Stimulated activated CD4-positive, alpha-beta T cell treated with anti-CD3 and anti-CD28 coated beads, Interleukin-2, amount 100 ng/mL, for 4 hours (primary cell): ENCODE measurements around the gene SERPINB3.
"Not testable (repeated sequence)": the region's sequence is repeated elsewhere in the genome, so short reads cannot be mapped to it uniquely, and the experiment has no call there.

Experiments used
- DNase-seq: peaks from one replicate; pipeline ENCODE4 v3.0.0-alpha.2; 2020; ENCODE audit warnings: low read depth

The SERPINB3 gene

GRCh38 chr18:63661750-63662149 is at the start of gene SERPINB3:
SERPINB3 (minus strand) TSS chr18:63661893; CDS start chr18:63661216, 677 bp downstream.
- DNase-seq: not testable (repeated sequence)

DNA sequence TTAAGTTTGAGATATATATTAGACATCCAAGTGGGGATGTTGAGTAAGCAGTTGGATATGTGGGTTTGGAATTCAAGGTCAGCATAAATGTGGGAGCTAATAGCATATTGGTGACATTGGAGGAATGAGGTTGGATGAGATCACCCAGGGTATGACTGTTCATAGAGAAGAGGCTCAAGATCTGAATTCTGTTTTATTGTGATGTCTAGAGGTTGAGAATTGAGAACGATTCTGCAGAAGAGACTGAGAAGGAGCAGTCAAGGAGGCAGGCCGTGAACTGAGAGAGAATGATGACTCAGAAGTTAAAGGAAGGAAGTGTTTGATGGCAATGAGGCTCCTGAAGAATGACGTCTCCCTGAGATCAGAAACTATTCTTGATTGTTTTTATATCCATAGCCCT is 47.0 kb upstream of the SERPINB3 start:
- no peak for DNase-seq

DNA sequence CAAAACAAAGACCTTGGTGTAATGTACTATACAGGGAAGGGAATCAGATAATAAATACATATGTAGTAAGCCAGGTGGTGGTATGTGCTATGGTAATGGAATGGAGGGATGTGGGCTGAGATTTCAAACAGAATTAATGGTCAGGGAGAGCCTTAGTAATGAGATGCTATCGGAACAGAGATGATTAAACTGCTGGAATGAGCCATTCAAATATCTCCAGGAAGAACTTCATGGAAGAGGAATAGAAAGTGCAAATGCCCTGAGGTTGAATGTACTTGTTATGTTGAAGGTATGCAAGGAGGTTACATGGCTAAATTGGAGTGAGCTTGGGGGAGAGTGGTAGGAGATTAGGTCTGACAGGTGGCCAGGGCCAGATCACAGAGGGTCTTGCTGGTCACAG is 46.1 kb upstream of the SERPINB3 start:
- no peak for DNase-seq

GRCh38 chr18:63705401-63705800 is 43.7 kb upstream of the SERPINB3 start:
- DNase-seq: no peak

- no peak for DNase-seq
Observed at GRCh38 chr18:63702660-63703059, 41.0 kb upstream of the SERPINB3 start, which contains the start of gene SERPINB11. SERPINB11 (plus strand) TSS chr18:63702960; CDS start chr18:63710194, 7,234 bp downstream.

- DNase-seq: no peak
Observed at GRCh38 chr18:63701952-63702351, 40.3 kb upstream of the SERPINB3 start.

- no peak for DNase-seq
Observed at GRCh38 chr18:63700501-63700900, 38.8 kb upstream of the SERPINB3 start.

GRCh38 chr18:63697097-63697660 is 35.5 kb upstream of the SERPINB3 start:
- no peak for DNase-seq

GRCh38 chr18:63689064-63689463 is 27.4 kb upstream of the SERPINB3 start:
- no peak for DNase-seq

DNA sequence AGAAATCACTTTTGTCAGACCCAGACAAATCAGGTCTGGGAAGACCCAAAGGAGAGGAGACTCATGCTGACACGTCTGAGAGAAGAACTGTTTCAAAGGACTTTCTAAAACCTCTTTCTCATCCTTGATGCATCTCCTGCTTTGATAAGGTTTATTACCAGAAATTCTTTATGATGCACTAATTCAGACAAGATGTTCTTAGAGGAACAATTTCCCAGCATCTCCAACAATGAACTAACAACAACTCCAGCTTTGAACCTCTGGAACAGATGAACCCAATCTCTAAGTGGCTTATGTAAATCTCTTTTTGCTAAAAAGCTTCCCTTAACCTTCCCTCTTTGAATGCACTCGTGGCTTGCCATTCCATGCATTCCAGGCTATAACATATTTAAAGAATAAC is 25.2 kb upstream of the SERPINB3 start:
- no peak for DNase-seq

DNA sequence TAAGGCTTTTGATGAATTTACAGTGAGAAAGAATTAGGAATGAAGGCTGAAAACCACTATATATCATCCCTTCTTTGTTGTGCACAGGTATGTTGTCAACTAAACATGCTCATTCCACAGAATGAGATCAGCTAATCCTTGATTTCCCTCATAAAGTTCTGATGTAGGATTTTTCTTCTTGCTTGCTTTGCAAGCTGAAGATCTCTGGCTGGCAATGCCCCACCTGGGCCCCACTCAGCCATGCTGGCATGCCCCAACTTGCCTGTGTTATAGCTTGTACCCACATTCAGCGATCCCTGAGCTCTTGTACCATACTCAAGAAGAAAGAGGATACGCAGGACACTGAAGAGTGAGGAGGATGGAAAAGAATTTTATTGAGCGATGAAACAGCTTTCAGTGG is 23.0 kb upstream of the SERPINB3 start:
- no peak for DNase-seq

GRCh38 chr18:63683890-63684289 is 22.2 kb upstream of the SERPINB3 start:
- no peak for DNase-seq

- no peak for DNase-seq
Observed at GRCh38 chr18:63683152-63683551, 21.5 kb upstream of the SERPINB3 start.

- DNase-seq: no peak
Observed at GRCh38 chr18:63681449-63682340, 20.0 kb upstream of the SERPINB3 start.

- no peak for DNase-seq
Observed at GRCh38 chr18:63679820-63680606, 18.3 kb upstream of the SERPINB3 start.

DNA sequence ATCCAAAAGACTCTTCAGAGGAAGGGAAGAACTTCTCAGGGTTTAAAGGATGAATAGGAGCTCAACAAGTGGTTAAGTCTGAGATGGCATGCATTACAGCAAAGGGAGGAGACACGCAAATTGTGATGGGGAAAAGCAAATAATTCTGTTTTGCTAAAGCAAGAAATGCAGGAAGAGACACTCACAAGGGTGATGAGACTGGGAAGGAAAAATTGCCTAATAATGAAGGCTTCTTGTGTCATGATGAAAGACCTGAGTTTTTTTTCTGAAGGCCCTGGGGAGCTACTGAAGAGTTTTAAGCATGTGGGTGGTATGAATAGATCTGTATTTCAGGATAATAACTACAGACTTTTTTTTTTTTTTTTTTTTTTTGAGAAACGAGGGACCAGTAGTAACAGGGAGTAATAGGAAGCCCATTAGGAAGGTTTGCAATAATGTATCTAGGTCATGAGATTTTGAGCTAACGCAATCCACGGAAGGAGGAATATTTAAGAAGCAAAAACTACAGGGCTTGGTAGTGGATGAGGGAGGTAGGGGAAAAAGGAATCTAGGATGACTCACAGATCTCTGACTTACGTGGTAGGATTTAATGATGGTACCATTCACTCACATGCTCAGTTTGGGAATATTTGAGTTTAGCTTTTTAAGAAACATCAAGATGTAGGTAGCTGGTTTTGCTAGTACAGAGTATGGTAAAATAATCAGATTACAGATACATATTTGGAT is 16.0 kb upstream of the SERPINB3 start:
- DNase-seq: no peak

GRCh38 chr18:63676526-63677323 is 15.0 kb upstream of the SERPINB3 start:
- DNase-seq: no peak

- no peak for DNase-seq
Observed at GRCh38 chr18:63664571-63664970, 2.9 kb upstream of the SERPINB3 start.

DNA sequence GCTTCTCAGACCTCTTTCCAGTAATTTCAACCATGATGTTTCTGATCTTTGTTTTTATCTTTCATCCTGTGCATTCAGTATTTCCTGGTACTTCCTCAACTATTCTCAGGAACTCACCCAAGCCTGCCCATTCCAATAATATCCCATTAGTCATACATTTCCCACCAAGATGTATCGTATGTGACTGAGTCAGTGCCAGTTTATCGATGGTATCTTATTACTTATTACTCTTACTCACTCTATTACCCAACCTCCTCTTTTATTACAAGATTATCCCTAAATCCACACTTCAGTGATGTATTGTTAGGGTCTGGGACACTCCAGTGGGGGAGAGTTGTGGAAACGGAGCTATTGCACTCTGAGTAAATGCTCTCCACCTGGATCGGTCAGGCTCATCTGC is 2.8 kb downstream of the SERPINB3 start:
- DNase-seq: not testable (repeated sequence)

DNA sequence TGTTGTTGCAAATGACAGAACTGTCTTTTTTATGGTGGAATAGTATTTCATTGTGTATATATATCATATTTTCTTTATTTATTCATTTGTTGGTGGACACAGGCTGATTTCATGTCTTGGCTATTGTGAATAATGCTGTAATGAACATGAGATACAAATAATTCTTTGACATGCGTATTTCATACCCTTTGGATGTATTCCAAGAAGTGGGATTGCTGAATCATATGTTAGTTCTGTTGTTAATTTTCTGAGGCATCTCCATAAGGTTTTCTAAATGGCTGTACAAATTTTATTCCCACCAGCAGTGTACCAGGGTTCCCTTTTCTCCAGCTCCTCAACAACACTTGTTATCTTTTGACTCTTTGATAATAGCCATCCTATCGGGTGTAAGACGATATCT is 11.4 kb downstream of the SERPINB3 start:
- DNase-seq: not testable (repeated sequence)

DNA sequence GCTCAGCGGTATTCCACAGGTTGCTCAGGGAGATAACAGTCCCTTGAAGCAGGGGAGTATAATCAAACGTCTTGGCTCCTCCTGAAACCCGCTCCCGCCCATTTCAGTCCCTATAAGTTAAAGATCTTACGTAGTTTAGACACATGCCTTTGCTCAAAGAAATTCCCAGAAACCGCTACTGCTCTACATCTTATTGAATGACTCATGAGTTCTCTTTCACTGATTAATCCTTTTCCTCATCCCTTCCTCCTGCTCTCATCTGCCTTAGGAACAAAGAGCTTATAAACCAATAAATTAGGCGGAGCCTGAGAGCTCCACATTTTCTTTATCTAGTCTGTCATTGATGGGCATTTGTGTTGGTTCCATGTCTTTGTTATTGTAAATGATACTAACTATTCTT is 13.5 kb downstream of the SERPINB3 start:
- DNase-seq: no peak
